Right atrium auricular region (tissue), 2 donors: ENCODE results near the gene KRTAP10-3. TPM values are rescaled to one million over a fixed set of nuclear protein-coding genes. Genes with fewer than 3 reads are reported as not detected.

Experiments used
- DNase-seq: peaks from one replicate; pipeline ENCODE4 v3.0.0-alpha.2; 2019; ENCODE audit warnings: low spot score
- H3K27ac ChIP-seq, 2 donors: fragments of 200-600 bp; sonication (generic); 1 replicate in 1 of 2; 2 replicates in 1 of 2; pipeline ENCODE4 v1.5.1; 2016 to 2019
- H3K27me3 ChIP-seq, 2 donors: fragments of 200-600 bp; sonication (generic); one replicate each; pipeline versions ENCODE4 v1.5.1 to v1.6.0; 2017 to 2019
- H3K36me3 ChIP-seq: fragments of 200-600 bp; sonication (generic); one replicate; pipeline ENCODE4 v1.5.1; 2016
- H3K4me1 ChIP-seq, 2 donors: fragments of 200-600 bp; sonication (generic); one replicate each; pipeline versions ENCODE4 v1.5.1 to v1.6.0; 2017 to 2019
- H3K4me3 ChIP-seq, 2 donors: fragments of 200-600 bp; sonication (generic); 1 replicate in 1 of 2; 2 replicates in 1 of 2; pipeline ENCODE4 v1.5.1; 2017 to 2019; ENCODE audit warnings: mild to moderate bottlenecking in 1 of 2, moderate library complexity in 1 of 2
- H3K9me3 ChIP-seq, 2 donors: fragments of 200-600 bp; sonication (generic); one replicate each; pipeline ENCODE4 v1.5.1; 2019
- CTCF ChIP-seq, 2 donors: fragments of 200-600 bp; sonication (generic); IDR thresholded peaks; one replicate each; pipeline ENCODE4 v1.5.1; 2019; ENCODE audit warnings: antibody characterized with exemption in 2 of 2
- total RNA-seq, 2 donors: library from RNA; depleted of rRNA; stranded (reverse); fragments of >200 nt; gene quantifications; one replicate each; pipeline ENCODE4 v1.1.0, GENCODE V29; 2016

KRTAP10-3 gene
- total RNA-seq, 2 donors from 2014 or later = not detected

DNA sequence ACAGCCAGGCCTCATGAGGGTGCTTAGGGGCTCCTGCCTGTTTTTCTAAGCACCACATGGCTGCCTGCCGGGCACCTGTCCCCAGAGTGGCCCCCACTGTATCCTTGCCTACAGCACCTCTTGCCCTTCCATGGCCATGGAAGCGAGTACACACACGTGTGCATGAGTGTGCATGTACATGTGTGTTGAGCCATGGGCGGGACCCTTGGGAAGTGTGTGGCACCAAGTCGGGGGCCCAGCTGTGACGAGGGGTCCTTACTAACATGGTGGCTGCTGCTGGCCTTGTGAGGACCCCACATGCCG is 44.4 kb downstream of the KRTAP10-3 start:
- no peaks in the 10 kb centered on the region for H3K9me3 ChIP-seq
- TF ChIP-seq CTCF (IDR thresholded peaks at IDR 0.05) = no peak
- H3K4me1 ChIP-seq = peaks cover 0 to 9% of the 10 kb centered on the region in 2 donors
- no peaks in the 10 kb centered on the region for H3K27me3 ChIP-seq
- H3K27ac ChIP-seq = no peak overlapping the region
- no peak overlapping the region for H3K4me3 ChIP-seq
- no peak for DNase-seq
- H3K36me3 ChIP-seq = no peaks in the 10 kb centered on the region

DNA sequence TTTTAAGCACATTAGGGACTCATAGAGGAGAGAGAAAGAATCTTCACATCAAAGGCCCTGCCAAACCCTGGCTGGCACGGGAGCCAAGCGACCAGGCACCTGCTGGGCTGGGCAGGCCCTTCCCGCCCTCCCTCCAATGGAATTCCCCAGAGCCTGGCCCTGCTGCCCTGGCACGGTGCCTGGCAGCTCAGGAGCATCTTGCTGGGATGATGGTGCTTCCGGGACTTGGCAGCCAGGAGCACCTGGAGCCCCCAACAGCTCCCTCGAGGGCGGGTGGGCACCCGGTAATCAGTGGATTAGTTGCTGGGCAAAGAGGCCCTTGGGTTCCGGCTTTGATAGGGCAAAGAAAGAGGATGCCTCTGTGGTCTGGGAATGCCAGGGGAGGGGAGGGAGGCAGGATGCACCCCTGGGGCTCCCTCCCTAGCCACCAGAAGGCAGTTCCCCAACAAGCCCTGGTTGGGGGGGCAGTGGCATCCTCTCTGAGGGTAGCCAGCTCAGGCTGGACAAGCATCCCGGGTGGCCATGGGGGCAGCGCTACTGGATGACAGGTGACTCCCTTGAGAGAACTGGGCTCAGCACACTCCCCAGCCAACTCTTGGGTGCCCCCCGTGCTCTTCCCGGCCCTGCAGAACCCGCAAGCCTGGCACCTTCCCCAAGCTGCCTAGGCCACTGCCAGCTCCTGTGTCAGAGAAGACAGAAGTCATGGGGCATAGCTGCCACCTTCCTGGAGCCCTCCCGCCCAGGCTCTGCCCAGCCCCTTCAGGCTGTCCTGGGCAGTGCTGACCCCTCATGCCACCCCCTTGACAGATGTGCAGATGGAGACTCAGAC is 45.0 kb downstream of the KRTAP10-3 start:
- no peak overlapping the region for H3K4me3 ChIP-seq
- no peaks in the 10 kb centered on the region for H3K9me3 ChIP-seq
- DNase-seq = no peak
- no peak overlapping the region for H3K27ac ChIP-seq
- no peaks in the 10 kb centered on the region for H3K27me3 ChIP-seq
- H3K36me3 ChIP-seq = no peaks in the 10 kb centered on the region
- no peak for TF ChIP-seq CTCF (IDR thresholded peaks at IDR 0.05)
- peaks cover 0 to 9% of the 10 kb centered on the region in 2 donors for H3K4me1 ChIP-seq

DNA sequence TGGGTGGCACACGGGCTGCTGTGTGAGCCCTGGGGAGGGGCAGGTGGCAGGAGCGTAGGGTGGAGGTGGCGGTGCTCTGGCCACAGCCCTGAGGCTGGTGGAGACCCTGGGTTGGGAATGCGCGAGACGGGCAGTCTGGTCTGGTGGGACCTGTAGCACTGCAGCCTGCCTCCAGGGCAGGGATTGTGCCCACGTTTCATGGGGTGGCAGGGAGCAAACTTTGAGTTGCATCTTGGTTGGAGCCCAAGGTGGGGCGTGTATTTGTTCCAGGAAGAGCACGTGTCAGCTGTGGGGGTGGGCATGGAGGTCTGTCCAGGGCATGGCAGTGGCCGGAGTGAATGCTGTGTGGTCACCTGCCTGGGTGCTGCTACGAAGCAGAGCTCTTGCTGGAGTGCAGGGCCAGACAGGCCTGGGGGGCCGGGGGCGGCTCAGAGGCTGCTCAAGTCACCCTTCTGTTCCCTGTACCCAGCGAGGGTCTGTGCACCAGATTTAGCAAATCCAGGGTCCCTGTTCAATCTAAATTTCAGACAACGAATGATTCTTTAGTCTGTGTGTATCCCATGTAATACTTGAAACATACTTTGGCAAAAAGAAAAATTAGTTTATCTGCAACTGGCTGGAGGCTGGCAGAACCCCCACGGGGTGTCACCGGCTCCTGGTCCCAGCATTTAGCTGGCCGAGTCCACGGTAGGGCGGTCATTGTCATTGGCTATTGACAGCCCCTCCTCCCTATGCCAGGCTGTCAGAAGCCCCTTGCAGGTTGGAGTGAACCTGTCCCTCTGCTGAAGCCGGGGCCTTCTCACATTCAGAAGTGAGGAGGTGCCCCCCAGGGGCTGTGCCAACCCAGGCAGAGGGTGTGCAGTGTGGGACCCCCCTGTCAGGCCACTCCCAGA is 45.9 kb downstream of the KRTAP10-3 start:
- no peaks in the 10 kb centered on the region for H3K9me3 ChIP-seq
- DNase-seq = no peak
- H3K27ac ChIP-seq = no peak overlapping the region
- TF ChIP-seq CTCF (IDR thresholded peaks at IDR 0.05) = no peak
- H3K36me3 ChIP-seq = no peaks in the 10 kb centered on the region
- H3K4me3 ChIP-seq = no peak overlapping the region
- no peaks in the 10 kb centered on the region for H3K27me3 ChIP-seq
- peaks cover 0 to 9% of the 10 kb centered on the region in 2 donors for H3K4me1 ChIP-seq

DNA sequence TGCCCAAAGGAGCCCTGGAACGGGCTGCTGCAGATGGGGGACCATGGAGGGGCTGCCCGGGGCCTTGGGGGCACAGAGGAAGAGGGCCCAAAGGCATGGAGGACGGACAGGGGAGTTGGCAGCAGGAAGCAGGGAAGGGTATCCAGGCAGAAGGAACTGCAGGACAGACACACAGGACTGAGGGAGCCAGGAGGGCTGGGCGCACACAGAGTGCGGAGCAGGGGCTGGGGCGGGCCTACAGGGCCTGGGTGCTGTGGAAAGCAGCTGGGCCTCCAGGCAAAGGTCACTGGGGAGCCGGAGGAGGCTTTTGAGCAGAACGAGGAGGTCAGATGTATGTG is 46.7 kb downstream of the KRTAP10-3 start:
- no peak for DNase-seq
- TF ChIP-seq CTCF (IDR thresholded peaks at IDR 0.05) = no peak
- Histone ChIP-seq H3K27me3 (no peaks in the 10 kb centered on the region), H3K36me3 (no peaks in the 10 kb centered on the region), H3K4me1 (peaks cover 0 to 9% of the 10 kb centered on the region in 2 donors), H3K9me3 (no peaks in the 10 kb centered on the region), H3K27ac (no peak overlapping the region), H3K4me3 (no peak overlapping the region)

DNA sequence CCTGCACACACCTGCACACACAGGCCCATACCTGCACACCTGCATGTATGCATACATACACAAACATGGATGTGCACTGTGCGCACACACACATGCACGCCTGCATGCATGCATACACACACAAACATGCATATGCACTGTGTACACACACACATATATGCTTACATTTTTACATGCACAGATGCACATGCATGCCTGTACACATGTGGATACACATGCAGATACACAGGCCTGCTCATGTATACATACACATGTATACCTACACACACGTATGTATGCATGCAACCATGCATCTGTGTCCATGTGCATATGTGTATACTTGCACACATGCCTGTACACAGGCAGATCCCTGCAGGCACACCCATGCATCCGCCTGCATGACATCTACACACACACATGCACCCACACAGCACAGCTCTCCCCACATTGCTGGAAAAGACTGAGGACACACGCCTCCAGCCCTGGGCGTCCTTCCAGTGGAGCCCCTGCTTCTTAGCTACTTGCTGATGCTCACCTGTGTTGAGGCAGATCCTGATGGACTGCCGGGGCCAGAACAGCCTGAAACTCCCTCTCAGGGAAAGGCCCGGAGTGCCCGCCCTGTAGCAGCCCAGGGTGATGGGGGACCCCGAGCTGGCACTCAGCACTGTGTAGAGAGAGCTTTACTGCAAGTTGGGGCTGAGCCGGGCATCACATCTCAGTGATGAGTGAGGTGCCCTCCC is 47.2 kb downstream of the KRTAP10-3 start:
- H3K27ac ChIP-seq = no peak overlapping the region
- peaks cover 0 to 9% of the 10 kb centered on the region in 2 donors for H3K4me1 ChIP-seq
- no peak overlapping the region for H3K4me3 ChIP-seq
- H3K36me3 ChIP-seq = no peaks in the 10 kb centered on the region
- H3K27me3 ChIP-seq = no peaks in the 10 kb centered on the region
- DNase-seq = no peak
- TF ChIP-seq CTCF (IDR thresholded peaks at IDR 0.05) = no peak
- H3K9me3 ChIP-seq = no peaks in the 10 kb centered on the region
